AG04450 (cell line): ENCODE results near the gene CPT1B. TPM values are rescaled to one million over a fixed set of nuclear protein-coding genes. Genes with fewer than 3 reads are reported as not detected.
A peak's percentile ranks its signal among the peaks of the same experiment; 100 is the strongest.
"Not testable (repeated sequence)": the region's sequence is repeated elsewhere in the genome, so short reads cannot be mapped to it uniquely, and the experiment has no call there.

Source experiments
- CTCF ChIA-PET: fragments of 300-600, 350-600 bp; formaldehyde crosslinking; extraction: SDS; loops from one replicate; lab custom pipeline; 2022; ENCODE audit warnings: antibody characterized with exemption, inconsistent platforms; lab: Charles Lee
- POLR2A ChIA-PET: fragments of 350-600 bp; formaldehyde crosslinking; extraction: SDS; loops from one replicate; lab custom pipeline; 2021; ENCODE audit warnings: antibody characterized with exemption, inconsistent platforms; lab: Yijun Ruan, JAX
- DNase-seq: peaks from one replicate; pipeline ENCODE4 v3.0.0-alpha.2; 2011; ENCODE audit warnings: low read depth, low spot score
- H3K27ac ChIP-seq: one replicate; pipeline ENCODE4 v1.5.1; 2012; ENCODE audit warnings: low read depth, low read length, control low read depth
- H3K27me3 ChIP-seq: one replicate; pipeline ENCODE4 v1.6.0; 2012; ENCODE audit warnings: low read length; ENCODE audit not compliant: control insufficient read depth, insufficient read depth
- H3K4me3 ChIP-seq: 2 replicates; pipeline ENCODE4 v1.5.1; 2011; ENCODE audit warnings: mild to moderate bottlenecking, low read depth, low read length, control low read depth
- H3K9me3 ChIP-seq: 2 replicates; pipeline ENCODE4 v1.5.1; 2012; ENCODE audit warnings: low read length; ENCODE audit not compliant: control insufficient read depth, insufficient read depth
- CTCF ChIP-seq: IDR thresholded peaks from 2 replicates; pipeline ENCODE4 v1.5.1; 2011; ENCODE audit warnings: low read depth, low read length, control low read depth, inconsistent platforms
- polyA plus RNA-seq: library from polyadenylated mRNA; depleted of rRNA; stranded (reverse); fragments of >200 nt; gene quantifications from 2 replicates; pipeline ENCODE4 v1.2.3, GENCODE V29; 2011

CPT1B gene
- polyA plus RNA-seq, 1 experiment: 0.99 TPM

GRCh38 chr22:50608996-50609395 lies 30.8 kb upstream of the CPT1B start:
- H3K9me3 ChIP-seq: no peaks in the 10 kb centered on the region; the same call in 1 of the 2 replicates
- H3K4me3 ChIP-seq: no peak overlapping the region
- no peak for TF ChIP-seq CTCF
- no peak for DNase-seq
- ChIA-PET CTCF (no interaction called here), POLR2A (no interaction called here)
- no peak overlapping the region for H3K27ac ChIP-seq
- H3K27me3 ChIP-seq: peaks cover 58% of the 10 kb centered on the region

GRCh38 chr22:50608058-50608840 lies 30.0 kb upstream of the CPT1B start:
- CTCF ChIA-PET, H3K27ac ChIP-seq, POLR2A ChIA-PET, H3K4me3 ChIP-seq, H3K9me3 ChIP-seq, DNase-seq: not testable (repeated sequence)
- peaks cover 62% of the 10 kb centered on the region for H3K27me3 ChIP-seq

GRCh38 chr22:50607659-50608020 lies 29.4 kb upstream of the CPT1B start:
- DNase-seq: no peak
- Histone ChIP-seq H3K4me3 (no peak overlapping the region), H3K27me3 (peaks cover 64% of the 10 kb centered on the region), H3K27ac (no peak overlapping the region), H3K9me3 (no peaks in the 10 kb centered on the region; the same call in 1 of the 2 replicates)
- TF ChIP-seq CTCF: no peak
- POLR2A ChIA-PET: no interaction called here
- CTCF ChIA-PET: no interaction called here

GRCh38 chr22:50606946-50607658 lies 28.9 kb upstream of the CPT1B start:
- ChIA-PET POLR2A (no interaction called here), CTCF (no interaction called here)
- no peak for TF ChIP-seq CTCF
- no peak overlapping the region for H3K27ac ChIP-seq
- DNase-seq: no peak
- no peaks in the 10 kb centered on the region; the same call in 1 of the 2 replicates for H3K9me3 ChIP-seq
- no peak overlapping the region for H3K4me3 ChIP-seq
- peaks cover 66% of the 10 kb centered on the region for H3K27me3 ChIP-seq

- H3K27me3 ChIP-seq: peaks cover 68% of the 10 kb centered on the region
- H3K27ac ChIP-seq: no peak overlapping the region
- ChIA-PET CTCF (no interaction called here), POLR2A (no interaction called here)
- DNase-seq: no peak
- H3K9me3 ChIP-seq: no peaks in the 10 kb centered on the region; the same call in 1 of the 2 replicates
- 0 out of 2 replicates have a peak, but pooled peaks have one; percentile 3 for TF ChIP-seq CTCF
- H3K4me3 ChIP-seq: no peak overlapping the region
Measured at GRCh38 chr22:50606165-50606945, 28.1 kb upstream of the CPT1B start.
